WERI-Rb-1 (cell line): ENCODE data around the gene TAF4B.

Experiments used
- DNase-seq: peaks from one replicate; pipeline ENCODE4 v3.0.0-alpha.2; 2020
- H3K27ac ChIP-seq: fragments of 250-450 bp; sonication (Bioruptor Pico); 2 replicates; pipeline ENCODE4 v1.5.1; 2020; ENCODE audit warnings: mild to moderate bottlenecking, moderate library complexity
- H3K27me3 ChIP-seq: fragments of 250-450 bp; sonication (Bioruptor Pico); 2 replicates; pipeline ENCODE4 v1.5.1; 2021; ENCODE audit warnings: mild to moderate bottlenecking, low read depth, moderate library complexity; ENCODE audit not compliant: insufficient read depth, severe bottlenecking
- H3K36me3 ChIP-seq: fragments of 250-450 bp; sonication (Bioruptor Pico); 2 replicates; pipeline ENCODE4 v1.5.1; 2020; ENCODE audit warnings: mild to moderate bottlenecking, moderate library complexity
- H3K4me3 ChIP-seq: 2 replicates; pipeline ENCODE4 v1.5.1; 2011; ENCODE audit warnings: low read depth, mild to moderate bottlenecking, control low read depth, low read length
- H3K9me3 ChIP-seq: fragments of 250-450 bp; sonication (Bioruptor Pico); 2 replicates; pipeline ENCODE4 v1.5.1; 2021; ENCODE audit warnings: mild to moderate bottlenecking, moderate library complexity; ENCODE audit not compliant: severe bottlenecking
- TF ChIP-seq, protein P1 (sequence below): IDR thresholded peaks from 2 replicates; pipeline ENCODE4 v1.5.1; 2011; ENCODE audit warnings: low read depth, mild to moderate bottlenecking, control low read depth, inconsistent platforms, low read length

Gene TAF4B

DNA sequence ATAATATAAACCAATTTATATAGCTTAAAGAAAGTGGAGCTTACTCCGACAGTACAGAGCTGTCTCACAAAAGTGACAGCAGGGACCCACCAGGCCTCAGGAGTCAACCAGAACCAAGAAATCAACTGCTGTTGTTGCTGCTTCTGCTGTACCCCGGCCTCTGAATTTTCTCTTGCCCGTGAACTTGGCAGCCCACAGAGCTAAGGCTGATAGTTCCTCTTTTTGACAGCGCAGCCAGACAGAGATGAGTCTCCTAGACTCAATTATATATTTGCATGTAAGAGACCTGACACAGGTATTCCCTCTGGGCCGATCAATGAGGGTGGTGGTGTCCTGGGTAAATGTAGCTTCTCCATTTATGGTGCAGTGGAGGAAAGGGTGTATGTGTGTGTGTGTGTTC, 212.7 kb downstream of the TAF4B start:
- H3K36me3 ChIP-seq, result no peaks in the 10 kb centered on the region
- DNase-seq, result no peak
- H3K27ac ChIP-seq, result no peak overlapping the region
- H3K27me3 ChIP-seq, result no peaks in the 10 kb centered on the region
- no peaks in the 10 kb centered on the region for H3K9me3 ChIP-seq
- no peak overlapping the region for H3K4me3 ChIP-seq
- TF ChIP-seq, protein P1, sequence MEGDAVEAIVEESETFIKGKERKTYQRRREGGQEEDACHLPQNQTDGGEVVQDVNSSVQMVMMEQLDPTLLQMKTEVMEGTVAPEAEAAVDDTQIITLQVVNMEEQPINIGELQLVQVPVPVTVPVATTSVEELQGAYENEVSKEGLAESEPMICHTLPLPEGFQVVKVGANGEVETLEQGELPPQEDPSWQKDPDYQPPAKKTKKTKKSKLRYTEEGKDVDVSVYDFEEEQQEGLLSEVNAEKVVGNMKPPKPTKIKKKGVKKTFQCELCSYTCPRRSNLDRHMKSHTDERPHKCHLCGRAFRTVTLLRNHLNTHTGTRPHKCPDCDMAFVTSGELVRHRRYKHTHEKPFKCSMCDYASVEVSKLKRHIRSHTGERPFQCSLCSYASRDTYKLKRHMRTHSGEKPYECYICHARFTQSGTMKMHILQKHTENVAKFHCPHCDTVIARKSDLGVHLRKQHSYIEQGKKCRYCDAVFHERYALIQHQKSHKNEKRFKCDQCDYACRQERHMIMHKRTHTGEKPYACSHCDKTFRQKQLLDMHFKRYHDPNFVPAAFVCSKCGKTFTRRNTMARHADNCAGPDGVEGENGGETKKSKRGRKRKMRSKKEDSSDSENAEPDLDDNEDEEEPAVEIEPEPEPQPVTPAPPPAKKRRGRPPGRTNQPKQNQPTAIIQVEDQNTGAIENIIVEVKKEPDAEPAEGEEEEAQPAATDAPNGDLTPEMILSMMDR, result no peak

DNA sequence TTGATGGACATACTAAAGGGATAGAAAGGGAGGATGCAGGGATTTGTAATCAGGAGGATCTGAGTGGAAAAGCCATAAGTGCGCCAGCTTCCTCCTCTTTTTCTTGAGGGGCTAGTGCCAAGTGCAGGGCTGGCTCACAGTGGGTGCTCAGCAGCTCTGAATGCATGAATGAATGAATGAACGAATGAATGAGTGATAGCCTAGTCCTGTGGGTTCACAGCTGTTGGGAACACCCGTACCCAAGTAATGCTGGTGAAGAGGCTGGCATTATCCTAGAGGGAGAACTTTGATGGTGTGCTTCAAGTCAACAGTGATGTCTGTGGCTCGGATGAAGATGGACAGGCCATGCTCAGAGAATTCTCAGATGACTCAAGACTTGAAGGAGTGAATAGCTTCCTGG, 213.3 kb downstream of the TAF4B start:
- Histone ChIP-seq H3K36me3 (no peaks in the 10 kb centered on the region), H3K9me3 (no peaks in the 10 kb centered on the region), H3K27ac (no peak overlapping the region), H3K27me3 (no peaks in the 10 kb centered on the region), H3K4me3 (no peak overlapping the region)
- TF ChIP-seq, protein P1, result no peak
- no peak for DNase-seq

DNA sequence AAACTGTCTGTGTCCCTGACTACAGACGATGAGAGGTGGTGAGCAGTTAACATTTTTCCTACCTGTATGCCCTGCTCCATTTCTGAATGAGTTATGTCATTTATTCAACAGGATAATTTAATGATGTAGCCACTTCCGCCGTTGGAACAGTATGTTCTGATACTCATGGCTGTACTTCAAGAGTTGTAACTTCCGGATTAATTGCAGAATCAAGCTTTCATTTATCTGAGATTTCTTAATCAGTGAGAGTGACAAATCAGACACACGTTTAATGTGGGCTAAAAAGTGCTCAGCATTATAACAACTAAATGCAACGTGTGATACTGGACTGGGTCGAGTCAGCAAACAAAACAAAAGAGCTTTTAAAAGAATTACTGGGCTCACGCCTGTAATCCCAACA, 214.4 kb downstream of the TAF4B start:
- no peak for DNase-seq
- H3K9me3 ChIP-seq, result no peaks in the 10 kb centered on the region
- H3K4me3 ChIP-seq, result no peak overlapping the region
- no peaks in the 10 kb centered on the region for H3K27me3 ChIP-seq
- TF ChIP-seq, protein P1, result no peak
- H3K36me3 ChIP-seq, result no peaks in the 10 kb centered on the region
- no peak overlapping the region for H3K27ac ChIP-seq
